ENCODE results near the gene OR2L5. TPM values are rescaled to one million over a fixed set of nuclear protein-coding genes. Genes with fewer than 3 reads are reported as not detected.

Gene OR2L5
- total RNA-seq, 1 donor from 2014 or later, result not detected

DNA sequence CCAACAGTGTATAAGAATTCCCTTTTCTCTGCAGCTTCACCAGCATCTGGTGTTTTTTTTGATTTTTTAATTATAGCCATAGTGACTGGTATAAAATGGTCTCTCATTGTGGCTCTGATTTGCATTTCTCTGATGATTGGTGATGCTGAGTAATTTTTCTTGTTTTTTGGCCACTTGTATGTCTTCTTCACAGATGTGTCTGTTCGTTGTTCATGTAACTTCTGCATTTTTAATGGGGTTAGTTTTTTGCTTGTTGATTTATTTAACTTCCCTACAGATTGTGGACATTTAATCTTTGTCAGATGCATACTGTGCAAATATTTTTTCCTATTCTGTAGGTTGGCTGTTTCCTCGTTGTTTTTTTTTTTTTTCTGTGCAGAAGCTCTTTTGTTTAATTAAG is 20.5 kb upstream of the OR2L5 start:
- H3K27me3 Mint-ChIP-seq (ENCODE audit: insufficient read depth, low read depth), result peaks cover 2% of the 10 kb centered on the region
- no peaks in the 10 kb centered on the region for H3K27me3 ChIP-seq
- no peak overlapping the region for H3K4me3 Mint-ChIP-seq
- no peaks in the 10 kb centered on the region for H3K36me3 Mint-ChIP-seq
- no peak overlapping the region for H3K27ac Mint-ChIP-seq
- no peak overlapping the region for H3K4me2 ChIP-seq
- H3F3A ChIP-seq (ENCODE audit: low read depth), result no peaks in the 10 kb centered on the region
- H3K4me1 ChIP-seq, result no peaks in the 10 kb centered on the region
- no peaks in the 10 kb centered on the region for H3K79me2 ChIP-seq (ENCODE audit: low read depth)
- H3K27ac ChIP-seq, result no peak overlapping the region
- H3K9me3 Mint-ChIP-seq, result peaks cover 26% of the 10 kb centered on the region
- H3K36me3 ChIP-seq, result no peaks in the 10 kb centered on the region
- no peaks in the 10 kb centered on the region for H3K4me1 Mint-ChIP-seq
- peaks cover 51% of the 10 kb centered on the region for H3K9me3 ChIP-seq (ENCODE audit: low read depth)
- TF ChIP-seq, protein P1, sequence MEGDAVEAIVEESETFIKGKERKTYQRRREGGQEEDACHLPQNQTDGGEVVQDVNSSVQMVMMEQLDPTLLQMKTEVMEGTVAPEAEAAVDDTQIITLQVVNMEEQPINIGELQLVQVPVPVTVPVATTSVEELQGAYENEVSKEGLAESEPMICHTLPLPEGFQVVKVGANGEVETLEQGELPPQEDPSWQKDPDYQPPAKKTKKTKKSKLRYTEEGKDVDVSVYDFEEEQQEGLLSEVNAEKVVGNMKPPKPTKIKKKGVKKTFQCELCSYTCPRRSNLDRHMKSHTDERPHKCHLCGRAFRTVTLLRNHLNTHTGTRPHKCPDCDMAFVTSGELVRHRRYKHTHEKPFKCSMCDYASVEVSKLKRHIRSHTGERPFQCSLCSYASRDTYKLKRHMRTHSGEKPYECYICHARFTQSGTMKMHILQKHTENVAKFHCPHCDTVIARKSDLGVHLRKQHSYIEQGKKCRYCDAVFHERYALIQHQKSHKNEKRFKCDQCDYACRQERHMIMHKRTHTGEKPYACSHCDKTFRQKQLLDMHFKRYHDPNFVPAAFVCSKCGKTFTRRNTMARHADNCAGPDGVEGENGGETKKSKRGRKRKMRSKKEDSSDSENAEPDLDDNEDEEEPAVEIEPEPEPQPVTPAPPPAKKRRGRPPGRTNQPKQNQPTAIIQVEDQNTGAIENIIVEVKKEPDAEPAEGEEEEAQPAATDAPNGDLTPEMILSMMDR (IDR thresholded peaks at IDR 0.05), result no peak
- TF ChIP-seq EZH2phosphoT487 (IDR thresholded peaks at IDR 0.05) (no peak), EZH2 (IDR thresholded peaks at IDR 0.05) (no peak)
- H3K9ac ChIP-seq, result no peak overlapping the region
- no peaks in the 10 kb centered on the region for H4K20me1 ChIP-seq (ENCODE audit: low read depth)
- DNase-seq (ENCODE audit: low spot score), result no peak
- H2AFZ ChIP-seq (replicated peaks), result no peak overlapping the region
- no peak overlapping the region for H3K4me3 ChIP-seq

DNA sequence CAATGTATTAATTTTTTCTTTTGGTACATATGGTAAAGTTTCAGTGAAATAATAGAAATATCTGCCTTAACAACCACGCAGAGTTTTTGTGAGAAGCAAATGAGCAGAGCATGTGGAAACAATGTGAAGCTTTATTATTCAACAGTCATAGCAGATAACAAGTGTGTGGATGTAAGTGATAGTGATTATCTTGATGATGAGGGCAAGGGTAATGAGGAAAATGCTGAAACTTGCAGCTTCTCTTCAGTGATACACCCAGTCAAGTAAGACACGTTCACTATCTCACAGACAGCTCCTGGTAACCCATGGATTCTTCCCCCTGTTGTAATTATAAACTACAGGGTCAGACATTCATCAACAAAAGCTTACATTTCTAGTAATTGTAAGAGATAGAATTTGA is 14.6 kb upstream of the OR2L5 start:
- no peaks in the 10 kb centered on the region for H3K4me1 ChIP-seq
- H3K36me3 ChIP-seq, result no peaks in the 10 kb centered on the region
- no peak overlapping the region for H3K4me2 ChIP-seq
- no peaks in the 10 kb centered on the region for H3K79me2 ChIP-seq (ENCODE audit: low read depth)
- no peak overlapping the region for H3K27ac ChIP-seq
- no peaks in the 10 kb centered on the region for H3F3A ChIP-seq (ENCODE audit: low read depth)
- Mint-ChIP-seq H3K9me3 (peaks cover 8% of the 10 kb centered on the region), H3K27me3 (ENCODE audit: insufficient read depth, low read depth) (no peaks in the 10 kb centered on the region), H3K4me3 (no peak overlapping the region), H3K4me1 (no peaks in the 10 kb centered on the region), H3K27ac (no peak overlapping the region), H3K36me3 (no peaks in the 10 kb centered on the region)
- H2AFZ ChIP-seq (replicated peaks), result no peak overlapping the region
- no peak overlapping the region for H3K9ac ChIP-seq
- H3K27me3 ChIP-seq, result no peaks in the 10 kb centered on the region
- no peaks in the 10 kb centered on the region for H4K20me1 ChIP-seq (ENCODE audit: low read depth)
- peaks cover 36% of the 10 kb centered on the region for H3K9me3 ChIP-seq (ENCODE audit: low read depth)
- TF ChIP-seq, protein P1 (IDR thresholded peaks at IDR 0.05), result no peak
- TF ChIP-seq EZH2phosphoT487 (IDR thresholded peaks at IDR 0.05) (no peak), EZH2 (IDR thresholded peaks at IDR 0.05) (no peak)
- DNase-seq (ENCODE audit: low spot score), result no peak
- H3K4me3 ChIP-seq, result no peak overlapping the region

DNA sequence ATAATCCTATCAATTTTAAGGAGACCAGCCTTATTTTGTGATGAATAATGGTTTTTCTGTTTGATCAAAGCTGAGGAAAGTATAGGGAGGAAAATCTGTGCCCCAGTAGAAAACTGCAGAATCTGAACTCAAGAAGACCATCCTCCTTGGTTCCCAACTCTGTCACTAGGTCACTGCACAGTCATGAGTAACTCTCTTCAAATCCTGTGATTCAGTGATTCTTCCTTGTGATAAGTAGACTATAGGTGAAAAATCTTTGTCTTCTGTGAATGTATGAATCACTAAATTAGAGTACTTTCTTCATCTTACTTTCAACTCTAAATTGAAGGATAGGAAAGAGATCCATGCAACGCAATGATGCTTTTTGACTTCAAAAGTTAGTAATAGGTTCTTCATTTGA is 13.3 kb upstream of the OR2L5 start:
- no peaks in the 10 kb centered on the region for H3K27me3 Mint-ChIP-seq (ENCODE audit: insufficient read depth, low read depth)
- no peaks in the 10 kb centered on the region for H3K4me1 ChIP-seq
- H3K9me3 Mint-ChIP-seq, result peaks cover 8% of the 10 kb centered on the region
- H3K36me3 ChIP-seq, result no peaks in the 10 kb centered on the region
- no peak overlapping the region for H3K4me3 Mint-ChIP-seq
- no peak overlapping the region for H3K27ac ChIP-seq
- H2AFZ ChIP-seq (replicated peaks), result no peak overlapping the region
- no peak overlapping the region for H3K4me3 ChIP-seq
- no peaks in the 10 kb centered on the region for H3K36me3 Mint-ChIP-seq
- no peak overlapping the region for H3K9ac ChIP-seq
- no peak overlapping the region for H3K27ac Mint-ChIP-seq
- TF ChIP-seq EZH2 (IDR thresholded peaks at IDR 0.05), result no peak
- no peak for TF ChIP-seq EZH2phosphoT487 (IDR thresholded peaks at IDR 0.05)
- TF ChIP-seq, protein P1 (IDR thresholded peaks at IDR 0.05), result no peak
- no peaks in the 10 kb centered on the region for H3K4me1 Mint-ChIP-seq
- H3K27me3 ChIP-seq, result no peaks in the 10 kb centered on the region
- H3K79me2 ChIP-seq (ENCODE audit: low read depth), result no peaks in the 10 kb centered on the region
- no peaks in the 10 kb centered on the region for H3F3A ChIP-seq (ENCODE audit: low read depth)
- peaks cover 39% of the 10 kb centered on the region for H3K9me3 ChIP-seq (ENCODE audit: low read depth)
- H3K4me2 ChIP-seq, result no peak overlapping the region
- no peaks in the 10 kb centered on the region for H4K20me1 ChIP-seq (ENCODE audit: low read depth)
- DNase-seq (ENCODE audit: low spot score), result no peak
